ENCODE results near the gene GALNT10.

DNA sequence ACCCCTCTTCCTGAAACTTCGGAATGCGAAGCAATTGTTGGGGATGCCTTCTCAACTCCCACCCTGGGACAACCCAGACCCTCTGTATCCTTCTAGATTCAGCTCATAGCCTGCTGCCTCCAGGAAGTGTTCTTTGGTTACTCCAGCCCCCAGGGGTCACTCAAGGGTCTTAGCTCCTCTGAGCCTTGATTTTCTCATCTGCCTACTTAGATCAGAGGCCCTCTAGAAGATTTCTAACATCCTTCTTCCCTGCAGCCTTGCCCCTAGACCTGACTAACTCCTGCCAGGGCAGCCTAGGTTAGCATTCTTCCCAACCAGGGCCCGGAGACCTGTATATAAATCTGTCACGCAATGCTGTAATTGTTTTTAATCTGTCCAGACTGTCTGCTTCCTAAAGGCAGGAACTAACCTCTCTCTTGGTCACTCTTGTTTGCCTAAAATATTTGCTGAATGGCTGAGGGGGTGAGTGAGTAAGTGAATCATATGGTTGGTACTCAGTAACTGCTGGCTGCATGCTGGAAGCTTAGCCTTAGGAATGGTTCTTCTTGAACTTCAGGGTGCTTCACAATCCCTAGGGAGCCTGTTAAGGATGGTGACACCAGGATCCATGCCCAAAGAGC lies 8.2 kb downstream of the GALNT10 start:
- TF ChIP-seq CTCF (conservative IDR thresholded peaks at IDR 0.05 in 1 of 2, IDR thresholded peaks at IDR 0.05 in 1 of 2; ENCODE audit: low read depth in 1 of 2, low read length in 2 of 2) (no peak), EZH2 (IDR thresholded peaks at IDR 0.05; ENCODE audit: low read length, missing control alignments) (no peak)

Data from fibroblast of lung (primary cell).